ENCODE data around the gene SLC37A2.

The SLC37A2 gene

DNA sequence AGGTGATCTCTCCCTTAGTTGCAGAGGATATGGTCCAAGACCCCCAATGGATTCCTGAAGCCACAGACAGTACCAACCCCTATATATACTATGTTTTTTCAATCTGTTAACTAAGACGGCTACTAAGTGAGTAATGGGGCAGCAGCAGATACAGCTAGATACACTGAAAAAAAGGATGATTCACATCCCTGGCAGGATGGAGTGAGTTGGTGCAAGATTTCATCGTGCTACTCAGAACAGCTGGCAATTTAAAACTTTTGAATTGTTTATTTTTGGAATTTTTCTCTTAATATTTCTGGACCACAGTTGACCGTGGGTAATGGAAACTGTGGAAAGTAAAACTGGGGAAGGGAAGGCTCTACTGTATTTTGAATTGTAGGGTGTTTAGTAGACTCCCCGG is 65.3 kb downstream of the SLC37A2 start:
- TF ChIP-seq, protein P1, sequence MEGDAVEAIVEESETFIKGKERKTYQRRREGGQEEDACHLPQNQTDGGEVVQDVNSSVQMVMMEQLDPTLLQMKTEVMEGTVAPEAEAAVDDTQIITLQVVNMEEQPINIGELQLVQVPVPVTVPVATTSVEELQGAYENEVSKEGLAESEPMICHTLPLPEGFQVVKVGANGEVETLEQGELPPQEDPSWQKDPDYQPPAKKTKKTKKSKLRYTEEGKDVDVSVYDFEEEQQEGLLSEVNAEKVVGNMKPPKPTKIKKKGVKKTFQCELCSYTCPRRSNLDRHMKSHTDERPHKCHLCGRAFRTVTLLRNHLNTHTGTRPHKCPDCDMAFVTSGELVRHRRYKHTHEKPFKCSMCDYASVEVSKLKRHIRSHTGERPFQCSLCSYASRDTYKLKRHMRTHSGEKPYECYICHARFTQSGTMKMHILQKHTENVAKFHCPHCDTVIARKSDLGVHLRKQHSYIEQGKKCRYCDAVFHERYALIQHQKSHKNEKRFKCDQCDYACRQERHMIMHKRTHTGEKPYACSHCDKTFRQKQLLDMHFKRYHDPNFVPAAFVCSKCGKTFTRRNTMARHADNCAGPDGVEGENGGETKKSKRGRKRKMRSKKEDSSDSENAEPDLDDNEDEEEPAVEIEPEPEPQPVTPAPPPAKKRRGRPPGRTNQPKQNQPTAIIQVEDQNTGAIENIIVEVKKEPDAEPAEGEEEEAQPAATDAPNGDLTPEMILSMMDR (IDR thresholded peaks at IDR 0.05; ENCODE audit: low read depth, low read length, missing control alignments): no peak
- H3K4me3 ChIP-seq (ENCODE audit: low read depth, low read length): no peak overlapping the region
- in situ Hi-C loops (cut with HindIII; ENCODE audit: low sequenced_read_pairs): no loop called here
- DNase-seq (ENCODE audit: low read depth): no peak

DNA sequence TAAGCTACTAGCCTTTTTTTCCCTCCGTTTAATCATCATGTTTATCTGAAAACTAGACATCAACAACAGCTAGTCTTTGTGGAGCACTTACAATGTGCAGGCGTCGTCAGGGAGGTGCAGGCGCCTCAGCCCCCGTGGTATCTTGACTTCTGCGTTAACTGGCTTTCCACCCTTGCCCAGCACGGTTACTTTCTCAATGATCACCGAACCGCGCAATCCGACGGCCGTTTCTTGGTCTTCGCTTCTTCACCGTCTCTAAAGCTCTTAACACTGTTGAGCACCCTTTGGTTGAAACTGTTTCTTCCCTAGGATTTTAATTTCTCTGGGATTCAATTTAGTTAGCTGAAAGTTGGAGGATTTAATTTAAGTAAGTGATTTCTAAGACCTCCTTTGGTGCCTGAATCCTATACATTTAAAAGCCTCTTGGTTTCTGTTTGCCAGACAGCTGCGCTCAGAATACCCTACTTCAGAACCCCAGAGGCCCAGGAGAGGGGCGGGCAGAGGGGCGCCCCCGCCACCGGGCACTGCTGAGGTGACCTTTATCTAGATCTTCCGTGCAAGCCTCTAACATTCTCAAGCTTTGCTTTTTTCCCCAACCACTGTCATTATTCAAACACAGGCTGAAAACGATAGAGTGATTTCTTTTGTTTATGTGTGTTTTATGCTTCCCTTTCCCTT is 66.3 kb downstream of the SLC37A2 start:
- in situ Hi-C loops (cut with HindIII; ENCODE audit: low sequenced_read_pairs): no loop called here
- DNase-seq (ENCODE audit: low read depth): no peak
- H3K4me3 ChIP-seq (ENCODE audit: low read depth, low read length): no peak overlapping the region
- TF ChIP-seq, protein P1 (IDR thresholded peaks at IDR 0.05; ENCODE audit: low read depth, low read length, missing control alignments): no peak

DNA sequence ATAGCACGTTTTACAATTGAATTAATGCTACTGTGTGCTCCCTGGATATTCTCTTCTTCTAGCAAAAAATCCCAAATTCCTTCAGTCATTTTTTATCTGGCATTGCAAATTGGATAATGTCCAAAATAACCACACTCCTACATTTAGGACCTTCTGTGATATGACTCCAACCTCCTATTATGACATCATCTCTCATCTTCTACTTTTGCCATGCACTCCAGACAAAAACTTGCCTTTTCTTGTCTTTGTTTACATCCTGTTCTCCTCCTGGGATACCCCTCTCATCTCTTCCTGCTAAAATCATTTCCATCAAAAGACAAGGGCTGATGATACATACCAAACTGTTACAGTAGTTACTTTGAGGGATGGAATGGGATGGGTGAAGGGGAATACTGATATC is 69.0 kb downstream of the SLC37A2 start:
- in situ Hi-C loops (cut with HindIII; ENCODE audit: low sequenced_read_pairs): no loop called here
- DNase-seq (ENCODE audit: low read depth): no peak
- no peak overlapping the region for H3K4me3 ChIP-seq (ENCODE audit: low read depth, low read length)
- TF ChIP-seq, protein P1 (IDR thresholded peaks at IDR 0.05; ENCODE audit: low read depth, low read length, missing control alignments): no peak

DNA sequence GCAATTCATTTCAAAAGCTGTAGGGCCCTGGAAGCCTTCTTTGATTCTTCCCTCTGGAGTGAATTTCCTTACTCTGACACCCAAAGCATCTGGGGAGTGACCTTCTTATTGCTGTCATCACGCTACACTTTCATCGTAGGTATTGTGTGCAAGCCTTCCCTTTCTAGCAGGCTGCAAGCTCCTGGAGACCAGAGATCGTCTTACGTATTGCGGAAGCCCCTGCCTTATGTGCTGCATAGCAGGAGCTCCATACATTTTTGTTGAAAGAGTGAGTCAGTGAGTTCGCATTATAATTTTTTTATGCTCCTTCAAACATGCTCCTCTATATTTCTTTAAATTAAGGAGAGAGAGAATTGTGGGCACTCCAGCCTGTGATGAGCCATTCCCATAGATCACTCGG is 69.5 kb downstream of the SLC37A2 start:
- TF ChIP-seq, protein P1 (IDR thresholded peaks at IDR 0.05; ENCODE audit: low read depth, low read length, missing control alignments): no peak
- H3K4me3 ChIP-seq (ENCODE audit: low read depth, low read length): no peak overlapping the region
- in situ Hi-C loops (cut with HindIII; ENCODE audit: low sequenced_read_pairs): no loop called here
- no peak for DNase-seq (ENCODE audit: low read depth)

DNA sequence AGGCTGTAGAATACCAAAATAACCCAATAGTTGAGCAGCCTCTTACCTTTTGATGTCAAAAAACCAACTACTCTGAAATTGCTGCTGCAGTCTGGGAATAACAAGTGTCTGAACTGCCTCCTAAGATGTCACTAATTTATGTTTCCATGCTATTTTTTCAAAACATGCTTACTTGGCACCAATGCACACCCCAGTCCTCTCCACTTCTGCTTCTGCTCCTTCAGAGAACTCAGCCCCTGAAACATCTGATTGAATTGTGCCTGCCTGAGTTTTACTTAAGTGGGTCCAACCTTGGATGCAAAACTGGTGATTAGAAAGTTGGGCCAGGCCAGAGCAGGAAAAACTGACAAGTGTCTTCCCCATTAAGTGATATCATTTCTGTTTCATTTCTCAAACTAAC is 72.9 kb downstream of the SLC37A2 start:
- in situ Hi-C loops (cut with HindIII; ENCODE audit: low sequenced_read_pairs): no loop called here
- no peak overlapping the region for H3K4me3 ChIP-seq (ENCODE audit: low read depth, low read length)
- TF ChIP-seq, protein P1 (IDR thresholded peaks at IDR 0.05; ENCODE audit: low read depth, low read length, missing control alignments): no peak
- no peak for DNase-seq (ENCODE audit: low read depth)

DNA sequence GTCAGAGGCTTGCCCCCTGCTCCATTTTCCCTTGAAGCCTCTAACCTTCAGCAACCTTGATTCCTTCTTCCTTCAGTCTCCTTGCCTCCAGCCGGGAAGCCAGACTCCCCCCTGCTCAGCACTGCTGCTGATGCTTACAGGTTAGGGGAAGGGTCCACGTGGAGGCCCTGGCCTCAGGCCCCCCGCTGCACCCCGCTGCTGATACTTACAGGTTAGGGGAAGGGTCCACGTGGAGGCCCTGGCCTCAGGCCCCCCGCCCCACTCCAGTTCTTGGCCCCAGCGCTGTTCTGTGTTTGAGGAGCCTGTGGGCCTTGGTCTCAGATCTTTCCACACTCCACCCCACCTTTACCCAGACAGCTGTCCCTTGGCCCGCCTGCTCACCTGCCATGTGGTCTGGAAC is 75.9 kb downstream of the SLC37A2 start:
- H3K4me3 ChIP-seq (ENCODE audit: low read depth, low read length): no peak overlapping the region
- no peak for DNase-seq (ENCODE audit: low read depth)
- in situ Hi-C loops (cut with HindIII; ENCODE audit: low sequenced_read_pairs): no loop called here
- TF ChIP-seq, protein P1 (IDR thresholded peaks at IDR 0.05; ENCODE audit: low read depth, low read length, missing control alignments): no peak
